CD4-positive, alpha-beta T cell treated with Interferon gamma for 1 hour (primary cell): ENCODE measurements around the gene BNIPL.
A peak's percentile ranks its signal among the peaks of the same experiment; 100 is the strongest.

Source experiments
- DNase-seq: peaks from one replicate; pipeline ENCODE4 v3.0.0-alpha.2; 2020

BNIPL gene

DNA sequence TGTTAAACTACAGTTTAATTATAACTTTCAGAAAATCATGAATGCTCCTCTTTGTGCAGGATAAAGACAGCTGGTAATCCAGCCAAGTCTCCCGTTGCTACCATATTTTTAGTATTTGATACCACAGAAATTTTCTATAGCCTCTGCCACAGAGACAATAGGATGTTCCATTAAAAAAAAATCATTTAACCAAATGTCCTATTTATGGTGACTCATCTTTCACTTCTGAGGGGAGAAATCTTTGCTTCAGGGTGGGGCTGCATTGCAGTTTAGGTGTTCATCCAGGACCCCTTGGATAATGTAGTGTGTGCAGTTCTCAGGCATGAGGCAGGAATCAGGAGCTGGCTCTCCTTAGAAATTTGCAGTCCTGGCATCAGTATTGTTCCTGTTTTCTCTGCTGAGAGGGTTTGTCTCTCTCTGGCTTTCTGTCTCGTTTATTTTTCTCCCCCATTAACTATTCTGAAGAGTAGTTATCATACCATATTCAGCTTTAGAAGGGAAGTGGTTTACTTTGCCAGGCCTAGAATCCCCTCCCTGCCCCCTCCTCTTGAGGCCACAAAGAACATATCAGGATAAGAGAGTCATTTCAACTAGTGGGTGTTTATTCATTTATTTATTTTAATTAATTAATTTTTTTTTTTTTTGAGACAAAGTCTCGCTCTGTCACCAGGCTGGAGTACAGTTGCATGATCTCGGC lies 25.1 kb upstream of the BNIPL start:
- no peak for DNase-seq

- no peak for DNase-seq
These were observed 23.5 kb upstream of the BNIPL start for GRCh38 chr1:151012684-151013471.

DNA sequence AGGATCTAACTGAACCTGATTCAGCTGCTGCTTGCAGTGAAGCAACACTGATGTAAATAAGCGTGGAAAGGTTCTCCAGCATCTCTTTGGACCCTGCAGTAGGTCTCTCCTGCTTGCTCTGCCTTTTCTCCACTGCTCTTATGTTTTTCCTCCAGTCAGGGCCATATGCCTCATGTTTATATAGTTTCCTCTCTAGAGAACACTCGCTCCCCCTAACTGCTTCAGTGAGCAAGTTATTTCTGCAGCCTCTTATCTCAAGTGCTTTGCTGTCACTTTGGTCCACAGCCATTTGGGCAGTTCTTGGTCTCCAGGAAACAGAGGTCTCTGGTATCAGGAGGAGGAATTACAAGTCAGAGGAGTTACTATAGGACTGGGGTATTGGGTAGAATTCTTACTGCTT lies 22.9 kb upstream of the BNIPL start:
- no peak for DNase-seq

DNA sequence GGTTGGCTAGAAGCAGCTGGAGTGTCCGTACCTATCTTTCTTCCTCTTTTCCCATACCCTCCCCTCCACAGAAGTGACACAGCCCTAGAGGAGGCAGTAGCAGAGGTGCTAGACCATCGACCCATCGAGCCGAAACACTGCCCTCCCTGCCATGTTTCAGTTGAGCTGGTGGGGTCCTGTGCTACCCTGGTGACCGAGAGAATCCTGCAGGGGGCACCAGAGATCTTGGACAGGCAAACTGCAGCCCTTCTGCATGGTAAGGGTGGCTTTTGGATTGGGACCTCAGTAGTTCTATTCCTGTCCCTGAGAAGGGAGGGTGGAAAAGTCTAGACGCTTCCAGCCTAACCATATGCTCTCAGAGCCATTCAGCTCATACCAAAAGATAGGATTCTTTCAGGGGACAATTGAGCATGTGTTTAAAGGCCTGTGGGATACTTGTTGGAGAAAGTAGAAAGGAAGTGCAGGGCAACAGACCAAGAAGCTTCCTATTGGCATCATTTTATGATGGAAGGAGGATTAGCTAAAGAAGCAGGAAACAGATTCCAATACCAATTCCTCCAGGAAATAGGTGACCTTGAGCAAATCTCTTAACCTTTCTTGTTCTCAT lies 11.7 kb upstream of the BNIPL start:
- DNase-seq = peak; percentile 84

- no peak for DNase-seq
These were observed 9.9 kb upstream of the BNIPL start for GRCh38 chr1:151026460-151026859.

GRCh38 chr1:151032164-151032563 lies 4.2 kb upstream of the BNIPL start:
- no peak for DNase-seq

DNA sequence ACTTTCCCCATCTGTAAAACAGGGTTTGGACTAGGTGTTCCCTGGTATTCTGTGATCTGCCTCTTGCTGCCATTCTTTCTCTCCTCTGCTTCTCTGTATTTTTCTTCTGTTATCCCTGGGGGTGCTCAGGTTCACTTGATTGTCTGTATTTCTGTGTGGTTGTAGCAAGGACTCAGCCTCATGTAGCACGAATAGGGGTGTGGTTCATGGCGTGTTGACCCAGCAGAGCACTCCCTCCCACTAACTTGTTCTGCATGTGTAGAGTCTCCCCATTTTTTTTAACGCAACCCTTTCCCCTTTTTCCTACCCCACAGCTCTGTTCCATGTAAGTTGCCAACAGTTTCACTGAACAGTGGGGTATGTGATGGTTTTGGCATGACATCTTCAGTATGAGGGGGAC lies 1.2 kb upstream of the BNIPL start:
- DNase-seq = no peak

- no peak for DNase-seq
These were observed 646 bp downstream of the BNIPL start for GRCh38 chr1:151037032-151037431.

DNA sequence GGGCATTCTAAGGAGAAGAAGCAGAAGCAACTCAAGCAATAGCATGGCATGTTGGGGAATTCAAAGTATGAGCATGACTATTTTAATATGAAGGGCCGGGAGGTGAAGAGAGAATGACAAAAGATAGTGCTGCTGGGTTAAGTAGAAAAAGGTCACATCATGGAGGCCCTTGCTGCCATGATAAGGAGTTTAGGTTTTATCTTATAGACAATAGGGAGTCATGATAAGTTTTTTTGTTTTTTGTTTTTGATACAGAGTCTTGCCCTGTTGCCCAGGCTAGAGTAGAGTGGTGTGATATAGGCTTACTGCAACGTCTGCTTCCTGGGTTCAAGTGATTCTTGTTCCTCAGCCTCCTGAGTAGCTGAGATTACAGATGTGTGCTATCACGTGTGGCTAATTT lies 3.1 kb downstream of the BNIPL start:
- DNase-seq = no peak

GRCh38 chr1:151043163-151043562 lies 6.8 kb downstream of the BNIPL start:
- DNase-seq = no peak

- DNase-seq = peak; percentile 58
These were observed 11.2 kb downstream of the BNIPL start, which contains the start of gene C1orf56 for GRCh38 chr1:151047591-151047924. TSS of gene C1orf56 (plus strand) at chr1:151047751. CDS start at chr1:151047848, 97 bp downstream.

DNA sequence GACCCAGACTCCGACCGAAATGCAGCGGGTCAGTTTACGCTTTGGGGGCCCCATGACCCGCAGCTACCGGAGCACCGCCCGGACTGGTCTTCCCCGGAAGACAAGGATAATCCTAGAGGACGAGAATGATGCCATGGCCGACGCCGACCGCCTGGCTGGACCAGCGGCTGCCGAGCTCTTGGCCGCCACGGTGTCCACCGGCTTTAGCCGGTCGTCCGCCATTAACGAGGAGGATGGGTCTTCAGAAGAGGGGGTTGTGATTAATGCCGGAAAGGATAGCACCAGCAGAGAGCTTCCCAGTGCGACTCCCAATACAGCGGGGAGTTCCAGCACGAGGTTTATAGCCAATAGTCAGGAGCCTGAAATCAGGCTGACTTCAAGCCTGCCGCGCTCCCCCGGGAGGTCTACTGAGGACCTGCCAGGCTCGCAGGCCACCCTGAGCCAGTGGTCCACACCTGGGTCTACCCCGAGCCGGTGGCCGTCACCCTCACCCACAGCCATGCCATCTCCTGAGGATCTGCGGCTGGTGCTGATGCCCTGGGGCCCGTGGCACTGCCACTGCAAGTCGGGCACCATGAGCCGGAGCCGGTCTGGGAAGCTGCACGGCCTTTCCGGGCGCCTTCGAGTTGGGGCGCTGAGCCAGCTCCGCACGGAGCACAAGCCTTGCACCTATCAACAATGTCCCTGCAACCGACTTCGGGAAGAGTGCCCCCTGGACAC lies 11.7 kb downstream of the BNIPL start:
- DNase-seq = peak; percentile 63

DNA sequence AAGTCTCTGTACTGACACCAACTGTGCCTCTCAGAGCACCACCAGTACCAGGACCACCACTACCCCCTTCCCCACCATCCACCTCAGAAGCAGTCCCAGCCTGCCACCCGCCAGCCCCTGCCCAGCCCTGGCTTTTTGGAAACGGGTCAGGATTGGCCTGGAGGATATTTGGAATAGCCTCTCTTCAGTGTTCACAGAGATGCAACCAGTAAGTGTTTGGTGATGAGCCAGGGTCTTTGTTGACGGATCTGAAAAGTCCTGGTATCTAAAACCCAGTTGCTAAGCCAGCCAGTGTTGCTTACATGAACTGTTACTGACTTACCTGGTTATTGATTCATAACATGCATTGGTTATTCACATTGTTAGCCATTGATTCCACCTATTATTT lies 12.3 kb downstream of the BNIPL start:
- DNase-seq = no peak

DNA sequence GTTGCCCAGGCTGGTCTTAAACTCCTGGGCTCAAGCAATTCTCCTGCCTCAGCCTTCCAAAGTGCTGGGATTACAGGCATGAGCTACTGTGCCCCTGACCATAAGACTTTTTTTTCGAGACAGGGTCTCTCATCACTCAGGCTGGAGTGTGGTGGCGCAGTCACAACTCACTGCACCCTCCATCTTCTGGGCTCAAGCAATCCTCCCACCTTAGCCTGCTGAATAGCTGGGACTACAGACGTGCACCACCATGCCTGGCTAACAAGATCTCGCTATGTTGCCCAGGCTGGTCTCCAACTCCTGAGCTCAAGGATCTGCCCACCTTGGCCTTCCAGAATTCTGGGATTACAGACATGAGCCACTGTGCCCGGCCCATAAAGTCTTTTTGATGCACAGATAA lies 13.1 kb downstream of the BNIPL start:
- no peak for DNase-seq

DNA sequence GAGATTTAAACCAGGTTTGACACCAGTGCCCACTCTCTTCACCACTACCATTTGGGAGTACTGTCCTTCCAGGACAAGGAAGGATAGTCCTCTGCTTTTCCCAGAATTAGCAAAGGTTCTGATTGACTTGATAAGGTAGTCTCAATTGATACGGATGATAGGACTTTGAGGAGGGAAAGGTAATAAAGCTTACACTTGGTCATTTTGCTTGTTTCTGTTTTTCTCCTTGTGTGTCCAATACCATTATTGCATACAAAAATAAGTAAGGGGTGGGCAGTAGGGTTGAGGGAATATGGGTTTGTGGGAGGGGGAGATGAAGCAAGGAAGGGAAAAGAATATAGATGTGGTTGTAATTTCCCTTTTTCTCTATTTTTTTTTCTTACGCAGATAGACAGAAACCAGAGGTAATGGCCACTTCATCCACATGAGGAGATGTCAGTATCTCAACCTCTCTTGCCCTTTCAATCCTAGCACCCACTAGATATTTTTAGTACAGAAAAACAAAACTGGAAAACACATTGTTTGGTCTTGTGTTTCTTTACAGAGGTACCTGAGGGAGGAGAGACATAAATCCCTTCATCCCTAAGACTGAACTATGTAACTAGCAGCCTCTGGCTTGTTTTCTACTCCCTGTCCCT lies 13.8 kb downstream of the BNIPL start:
- no peak for DNase-seq

GRCh38 chr1:151051356-151052009 lies 15.1 kb downstream of the BNIPL start:
- no peak for DNase-seq

DNA sequence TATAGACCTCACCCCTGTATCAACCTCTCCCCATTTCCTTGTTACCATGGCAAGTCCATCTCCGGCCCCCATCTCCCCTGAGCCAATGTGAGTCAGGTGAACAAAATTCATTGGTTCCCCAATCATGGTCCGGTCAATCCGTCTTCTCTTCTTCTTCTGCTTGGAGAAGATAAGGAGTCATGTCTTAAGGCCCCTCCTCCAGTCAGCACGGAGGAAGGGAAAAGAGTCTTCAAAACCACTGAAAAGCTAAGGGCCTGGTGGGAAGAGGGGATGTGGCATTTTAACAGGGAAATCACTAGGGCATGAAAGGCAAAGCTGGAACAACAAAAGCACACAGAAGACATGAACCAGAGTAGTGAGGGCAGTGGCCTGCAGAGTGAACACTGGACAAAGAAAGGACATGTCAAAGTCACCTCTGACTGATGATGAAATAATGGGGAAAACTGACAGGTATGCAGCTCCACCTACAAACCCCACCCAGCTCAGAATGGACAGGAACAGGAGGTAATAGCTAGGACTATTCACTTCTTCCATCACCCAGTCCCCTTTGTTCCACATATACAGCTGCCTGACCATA lies 18.7 kb downstream of the BNIPL start:
- DNase-seq = no peak

DNA sequence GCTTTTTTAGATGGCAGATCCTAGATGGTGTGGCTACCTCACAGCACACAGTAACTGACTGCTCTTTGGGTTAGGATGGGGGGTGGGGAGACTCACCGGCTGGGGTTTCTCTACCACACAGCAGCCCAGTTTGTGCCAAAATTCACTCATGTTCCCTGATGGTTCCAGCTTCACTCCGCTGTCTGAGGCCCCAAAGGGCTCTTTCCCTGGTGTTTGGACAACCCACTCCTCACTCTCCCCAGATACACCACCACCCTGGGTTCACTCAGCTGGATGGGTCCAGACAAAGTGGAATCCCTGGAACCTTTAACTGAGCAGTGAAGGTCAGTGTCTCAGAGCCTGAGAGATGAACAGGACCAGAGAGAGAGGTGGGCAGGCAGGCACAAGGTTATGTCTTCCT lies 19.2 kb downstream of the BNIPL start:
- no peak for DNase-seq

GRCh38 chr1:151056149-151056548 lies 19.8 kb downstream of the BNIPL start:
- peak; percentile 23 for DNase-seq

DNA sequence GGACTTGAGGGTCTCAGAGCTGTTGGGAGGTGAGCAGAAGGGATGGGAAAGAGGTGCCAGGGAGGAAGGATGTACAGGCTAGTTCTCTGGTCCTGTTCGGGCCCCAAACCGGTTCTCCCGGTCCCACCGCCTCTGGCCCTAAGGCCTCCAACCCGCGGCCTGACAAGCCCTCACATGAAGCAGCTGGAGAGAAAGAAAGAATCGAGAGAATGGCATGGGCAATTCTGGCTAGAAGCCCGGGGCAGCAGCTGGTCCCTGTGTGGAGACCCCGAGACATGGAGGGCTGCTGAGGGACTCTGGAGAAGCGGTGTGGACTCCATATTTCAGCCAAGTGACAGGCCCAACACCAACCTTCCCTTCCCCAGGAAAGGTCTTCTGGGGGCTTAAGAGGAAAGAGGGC lies 22.3 kb downstream of the BNIPL start:
- no peak for DNase-seq

DNA sequence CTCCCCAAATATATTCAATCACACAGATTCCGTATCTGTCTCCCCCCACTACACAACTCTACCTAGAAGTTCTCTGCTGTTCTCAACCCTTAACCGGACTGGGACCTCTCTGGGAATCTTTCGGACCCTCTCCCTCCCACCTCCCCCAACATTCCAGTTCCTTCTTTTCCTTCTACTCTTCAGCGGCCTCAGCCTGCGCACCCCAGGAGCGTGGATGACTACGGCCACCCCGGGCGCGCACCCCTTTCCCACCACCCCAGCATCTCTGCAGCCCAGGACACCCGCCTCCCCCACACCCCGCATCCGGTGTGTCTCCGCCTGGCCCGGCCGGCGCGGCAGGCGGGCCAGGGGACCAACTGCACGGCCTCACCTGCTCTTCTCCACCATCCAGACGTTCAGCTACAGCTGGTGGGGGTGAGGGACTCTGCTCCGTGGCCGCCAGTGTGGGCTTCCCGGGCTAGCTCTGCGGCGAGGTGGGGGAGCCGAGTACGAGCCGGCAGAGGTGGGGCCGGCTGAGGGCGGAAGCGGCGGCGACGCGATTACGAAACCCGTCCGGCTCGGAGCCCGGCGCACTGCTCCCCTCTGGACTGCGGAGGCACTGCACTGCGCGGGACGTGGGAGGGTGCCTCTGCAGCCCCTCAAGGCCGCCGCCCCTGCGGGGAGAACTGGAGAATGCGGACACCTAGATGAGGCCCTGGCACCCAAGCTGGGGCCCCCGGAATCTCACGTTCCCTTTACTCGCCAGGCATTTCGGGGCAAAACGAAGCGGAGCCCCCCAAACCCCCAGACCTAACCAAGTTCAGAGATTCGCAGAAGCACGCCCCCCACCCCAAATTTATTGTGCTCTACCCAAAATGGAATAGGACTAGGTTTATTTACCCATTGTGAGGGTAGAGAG lies 23.0 kb downstream of the BNIPL start, which contains the start of gene CDC42SE1:
Gene CDC42SE1 (minus strand): TSS at position 514 of the 898 bp plus-strand sequence. CDS start 3,892 bp downstream, outside the sequence.
- DNase-seq = peak; percentile 87
